ENCODE results near the gene ACTRT3. TPM values are rescaled to one million over a fixed set of nuclear protein-coding genes. Genes with fewer than 3 reads are reported as not detected.

Gene ACTRT3
- total RNA-seq, 3 donors from 2014 or later: 1.5 to 4.6 (median 3.3) TPM

DNA sequence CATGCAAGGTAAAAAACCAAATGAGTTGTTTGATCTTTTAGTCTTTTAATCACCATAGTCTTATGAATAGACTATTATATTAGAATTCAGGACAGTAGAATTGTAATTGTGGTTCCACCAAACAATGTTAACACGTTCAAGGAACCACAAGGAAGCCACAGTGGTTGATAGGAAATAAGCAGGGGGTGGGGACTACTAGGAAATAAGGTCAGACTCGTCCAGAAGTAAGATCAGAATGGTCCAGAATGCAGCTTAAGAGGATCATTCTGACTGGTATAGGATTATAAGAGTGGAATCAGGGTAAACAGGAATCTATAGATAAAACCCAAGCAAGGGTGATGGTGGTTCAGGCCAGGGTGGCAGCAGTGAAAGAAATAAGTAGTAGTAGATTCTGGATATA lies 11.4 kb upstream of the ACTRT3 start:
- H3K4me3 ChIP-seq: no peak overlapping the region
- DNase-seq (ENCODE audit: low spot score in 2 of 2): no peak
- H3K27me3 ChIP-seq: no peaks in the 10 kb centered on the region
- TF ChIP-seq, protein P1, sequence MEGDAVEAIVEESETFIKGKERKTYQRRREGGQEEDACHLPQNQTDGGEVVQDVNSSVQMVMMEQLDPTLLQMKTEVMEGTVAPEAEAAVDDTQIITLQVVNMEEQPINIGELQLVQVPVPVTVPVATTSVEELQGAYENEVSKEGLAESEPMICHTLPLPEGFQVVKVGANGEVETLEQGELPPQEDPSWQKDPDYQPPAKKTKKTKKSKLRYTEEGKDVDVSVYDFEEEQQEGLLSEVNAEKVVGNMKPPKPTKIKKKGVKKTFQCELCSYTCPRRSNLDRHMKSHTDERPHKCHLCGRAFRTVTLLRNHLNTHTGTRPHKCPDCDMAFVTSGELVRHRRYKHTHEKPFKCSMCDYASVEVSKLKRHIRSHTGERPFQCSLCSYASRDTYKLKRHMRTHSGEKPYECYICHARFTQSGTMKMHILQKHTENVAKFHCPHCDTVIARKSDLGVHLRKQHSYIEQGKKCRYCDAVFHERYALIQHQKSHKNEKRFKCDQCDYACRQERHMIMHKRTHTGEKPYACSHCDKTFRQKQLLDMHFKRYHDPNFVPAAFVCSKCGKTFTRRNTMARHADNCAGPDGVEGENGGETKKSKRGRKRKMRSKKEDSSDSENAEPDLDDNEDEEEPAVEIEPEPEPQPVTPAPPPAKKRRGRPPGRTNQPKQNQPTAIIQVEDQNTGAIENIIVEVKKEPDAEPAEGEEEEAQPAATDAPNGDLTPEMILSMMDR (IDR thresholded peaks at IDR 0.05): no peak
- no peak overlapping the region for H3K27ac ChIP-seq
- H3K36me3 ChIP-seq: peaks cover 2% of the 10 kb centered on the region
- no peaks in the 10 kb centered on the region for H3K4me1 ChIP-seq
- H3K9me3 ChIP-seq: no peaks in the 10 kb centered on the region
- intact Hi-C loops (cut with DNase I; ENCODE audit: low total_unique reads): no loop called here

DNA sequence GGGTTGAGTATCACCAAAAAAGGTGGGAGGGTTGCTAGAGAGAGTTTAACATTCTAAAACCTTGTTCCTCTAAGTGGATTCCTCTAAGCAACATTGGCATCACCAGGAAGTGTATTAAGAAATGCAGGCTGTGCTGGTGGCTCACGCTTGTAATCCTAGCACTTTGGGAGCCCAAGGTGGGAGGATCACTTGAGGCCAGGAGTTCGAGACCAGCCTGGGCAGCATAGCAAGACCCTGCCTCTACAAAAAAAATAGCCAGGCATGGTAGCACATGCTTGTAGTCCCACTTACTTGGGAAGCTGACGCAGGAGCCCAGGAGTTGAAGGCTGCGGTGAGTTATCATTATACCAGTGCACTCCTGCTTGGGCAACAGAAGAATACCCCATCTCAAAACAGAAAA lies 8.5 kb upstream of the ACTRT3 start:
- DNase-seq (ENCODE audit: low spot score in 2 of 2): no peak
- Histone ChIP-seq H3K4me1 (peaks cover 0 to 14% of the 10 kb centered on the region in 2 donors), H3K9me3 (no peaks in the 10 kb centered on the region), H3K4me3 (no peak overlapping the region), H3K27me3 (no peaks in the 10 kb centered on the region), H3K27ac (no peak overlapping the region), H3K36me3 (no peaks in the 10 kb centered on the region)
- TF ChIP-seq, protein P1 (IDR thresholded peaks at IDR 0.05): no peak
- no peak for TF ChIP-seq POLR2AphosphoS5 (IDR thresholded peaks at IDR 0.05)
- TF ChIP-seq POLR2A (IDR thresholded peaks at IDR 0.05): no peak
- intact Hi-C loops (cut with DNase I; ENCODE audit: low total_unique reads): no loop called here

DNA sequence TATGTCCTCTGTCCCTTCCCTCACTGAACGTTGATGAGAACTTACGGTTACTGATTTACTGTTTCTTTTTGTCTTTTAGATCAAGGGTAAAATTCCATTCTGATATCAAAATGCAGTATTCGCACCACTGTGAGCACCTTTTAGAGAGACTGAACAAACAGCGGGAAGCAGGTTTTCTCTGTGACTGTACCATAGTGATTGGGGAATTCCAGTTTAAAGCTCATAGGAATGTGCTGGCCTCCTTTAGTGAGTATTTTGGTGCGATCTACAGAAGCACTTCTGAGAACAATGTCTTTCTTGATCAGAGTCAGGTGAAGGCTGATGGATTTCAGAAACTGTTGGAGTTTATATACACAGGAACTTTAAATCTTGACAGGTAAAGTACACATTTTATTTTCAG lies 4.8 kb upstream of the ACTRT3 start:
- Histone ChIP-seq H3K36me3 (no peaks in the 10 kb centered on the region), H3K4me3 (peak overlapping the region; percentile 92 to 100 (median 93)), H3K27me3 (no peaks in the 10 kb centered on the region), H3K4me1 (peaks cover 0 to 14% of the 10 kb centered on the region in 2 donors), H3K27ac (peak overlapping the region in 1 of 2 donors; percentile 99), H3K9me3 (no peaks in the 10 kb centered on the region)
- intact Hi-C loops (cut with DNase I; ENCODE audit: low total_unique reads): no loop called here
- no peak for DNase-seq (ENCODE audit: low spot score in 2 of 2)
- TF ChIP-seq POLR2A (IDR thresholded peaks at IDR 0.05): no peak
- TF ChIP-seq POLR2AphosphoS5 (IDR thresholded peaks at IDR 0.05): no peak
- TF ChIP-seq, protein P1 (IDR thresholded peaks at IDR 0.05): no peak

DNA sequence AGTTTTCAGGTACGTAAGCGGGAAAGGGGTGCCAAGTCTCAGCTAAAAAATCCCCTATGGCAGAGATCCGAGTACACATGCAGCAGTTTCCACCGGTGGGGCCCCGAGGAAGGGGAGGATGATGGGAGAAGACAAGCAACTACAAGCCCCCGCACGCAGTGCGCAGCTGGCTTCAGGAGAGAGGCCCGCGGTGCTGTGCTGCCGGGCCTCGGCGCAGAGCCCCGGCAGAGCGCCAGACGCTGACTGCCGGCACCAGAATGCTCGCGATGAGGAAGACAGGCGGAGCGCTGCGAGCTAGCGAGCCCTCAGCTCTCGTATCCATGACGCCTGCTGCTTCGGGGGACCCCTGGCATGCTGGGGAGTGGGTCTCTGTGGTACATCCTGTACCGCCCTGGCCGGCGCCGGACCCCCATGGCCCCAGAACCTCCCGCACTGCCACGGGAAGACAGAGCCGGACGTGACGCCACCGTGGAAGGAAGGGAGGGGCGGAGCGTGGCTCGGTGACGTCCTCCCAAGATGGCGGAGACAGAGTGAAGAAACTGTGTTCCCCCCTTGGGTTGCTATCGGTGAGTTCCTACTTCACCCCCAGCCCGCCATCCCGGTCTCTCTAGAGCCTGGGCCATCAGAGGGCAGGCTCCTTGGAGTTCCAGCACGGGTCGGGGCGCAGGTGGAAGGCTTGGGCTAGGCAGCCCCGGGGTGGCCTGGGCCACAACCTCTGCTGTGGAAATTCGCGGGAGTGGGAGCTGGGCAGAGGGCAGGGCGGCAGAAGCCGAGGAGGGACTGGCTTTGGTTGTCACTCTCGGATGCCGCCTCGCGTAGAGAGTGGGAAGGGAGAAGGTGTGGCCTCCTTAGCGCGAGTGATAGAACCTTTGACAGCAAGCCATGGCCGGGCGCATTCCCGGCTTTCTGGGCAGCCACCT lies 3.8 kb upstream of the ACTRT3 start, which contains the start of gene MYNN:
Gene MYNN (plus strand): TSS at position 500 of the 920 bp plus-strand sequence. CDS start 900 bp downstream, outside the sequence.
- Histone ChIP-seq H3K4me3 (peak within 1 kb of the TSS; percentile 92 to 100 (median 93)), H3K4me1 (peaks cover 0 to 14% of the 10 kb centered on the region in 2 donors), H3K36me3 (no peaks in the 10 kb centered on the region), H3K27ac (peak within 1 kb of the TSS; percentile 99 to 100), H3K9me3 (no peaks in the 10 kb centered on the region), H3K27me3 (no peaks in the 10 kb centered on the region)
- peak; percentile 90 to 93 for DNase-seq (ENCODE audit: low spot score in 2 of 2)
- intact Hi-C loops (cut with DNase I; ENCODE audit: low total_unique reads): no loop called here
- TF ChIP-seq, protein P1 (IDR thresholded peaks at IDR 0.05): no peak
- TF ChIP-seq POLR2A (IDR thresholded peaks at IDR 0.05) (peak; percentile 99), POLR2AphosphoS5 (IDR thresholded peaks at IDR 0.05) (peak; percentile 99 to 100 (median 99))

DNA sequence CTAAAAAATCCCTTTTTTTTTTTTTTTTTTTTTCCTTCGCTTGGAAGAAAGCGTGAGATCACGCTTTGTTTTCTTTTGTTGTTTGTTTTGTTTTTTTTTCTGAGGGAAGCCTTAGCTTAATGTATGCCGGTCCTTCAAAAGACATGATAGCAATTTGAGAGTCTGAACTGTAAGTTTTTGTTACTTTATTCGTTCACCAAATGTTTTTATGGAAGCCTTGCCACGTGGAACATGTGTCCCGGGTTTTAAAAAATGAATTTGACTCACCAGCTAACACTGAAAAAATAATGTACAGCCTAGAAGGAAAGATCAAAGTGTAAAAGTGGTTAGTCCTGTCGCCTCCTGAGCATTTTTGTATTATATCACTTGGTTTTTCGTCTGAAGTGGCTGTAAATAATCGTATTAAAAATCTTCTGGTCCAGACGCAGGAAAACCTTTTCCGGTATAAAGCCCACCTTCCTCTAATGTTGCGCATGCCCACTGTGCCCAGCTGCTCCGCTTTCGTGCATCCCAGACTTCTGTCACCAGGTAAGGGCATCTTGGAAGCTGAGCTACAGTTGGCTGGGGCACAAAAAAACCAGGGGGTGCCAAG lies 3.0 kb upstream of the ACTRT3 start:
- Histone ChIP-seq H3K36me3 (no peaks in the 10 kb centered on the region), H3K27me3 (no peaks in the 10 kb centered on the region), H3K4me3 (peak overlapping the region; percentile 92 to 100 (median 93)), H3K27ac (peak overlapping the region; percentile 99 to 100), H3K9me3 (no peaks in the 10 kb centered on the region), H3K4me1 (peaks cover 0 to 14% of the 10 kb centered on the region in 2 donors)
- TF ChIP-seq POLR2AphosphoS5 (IDR thresholded peaks at IDR 0.05): no peak
- TF ChIP-seq, protein P1 (IDR thresholded peaks at IDR 0.05): no peak
- intact Hi-C loops (cut with DNase I; ENCODE audit: low total_unique reads): no loop called here
- peak in 1 of 2 donors; percentile 67 for DNase-seq (ENCODE audit: low spot score in 2 of 2)
